A549 treated with DMSO at 1 μM for 4 hours (cell line): ENCODE results near the gene SETX. TPM values are rescaled to one million over a fixed set of nuclear protein-coding genes. Genes with fewer than 3 reads are reported as not detected.

Source experiments
- total RNA-seq: library from RNA; stranded (reverse); fragments of 200-300 nt; extraction: Qiagen RNA extraction; gene quantifications from 5 replicates; pipeline ENCODE4 v1.2.3, GENCODE V29; 2022; ENCODE audit warnings: low read depth

SETX gene, protein sequence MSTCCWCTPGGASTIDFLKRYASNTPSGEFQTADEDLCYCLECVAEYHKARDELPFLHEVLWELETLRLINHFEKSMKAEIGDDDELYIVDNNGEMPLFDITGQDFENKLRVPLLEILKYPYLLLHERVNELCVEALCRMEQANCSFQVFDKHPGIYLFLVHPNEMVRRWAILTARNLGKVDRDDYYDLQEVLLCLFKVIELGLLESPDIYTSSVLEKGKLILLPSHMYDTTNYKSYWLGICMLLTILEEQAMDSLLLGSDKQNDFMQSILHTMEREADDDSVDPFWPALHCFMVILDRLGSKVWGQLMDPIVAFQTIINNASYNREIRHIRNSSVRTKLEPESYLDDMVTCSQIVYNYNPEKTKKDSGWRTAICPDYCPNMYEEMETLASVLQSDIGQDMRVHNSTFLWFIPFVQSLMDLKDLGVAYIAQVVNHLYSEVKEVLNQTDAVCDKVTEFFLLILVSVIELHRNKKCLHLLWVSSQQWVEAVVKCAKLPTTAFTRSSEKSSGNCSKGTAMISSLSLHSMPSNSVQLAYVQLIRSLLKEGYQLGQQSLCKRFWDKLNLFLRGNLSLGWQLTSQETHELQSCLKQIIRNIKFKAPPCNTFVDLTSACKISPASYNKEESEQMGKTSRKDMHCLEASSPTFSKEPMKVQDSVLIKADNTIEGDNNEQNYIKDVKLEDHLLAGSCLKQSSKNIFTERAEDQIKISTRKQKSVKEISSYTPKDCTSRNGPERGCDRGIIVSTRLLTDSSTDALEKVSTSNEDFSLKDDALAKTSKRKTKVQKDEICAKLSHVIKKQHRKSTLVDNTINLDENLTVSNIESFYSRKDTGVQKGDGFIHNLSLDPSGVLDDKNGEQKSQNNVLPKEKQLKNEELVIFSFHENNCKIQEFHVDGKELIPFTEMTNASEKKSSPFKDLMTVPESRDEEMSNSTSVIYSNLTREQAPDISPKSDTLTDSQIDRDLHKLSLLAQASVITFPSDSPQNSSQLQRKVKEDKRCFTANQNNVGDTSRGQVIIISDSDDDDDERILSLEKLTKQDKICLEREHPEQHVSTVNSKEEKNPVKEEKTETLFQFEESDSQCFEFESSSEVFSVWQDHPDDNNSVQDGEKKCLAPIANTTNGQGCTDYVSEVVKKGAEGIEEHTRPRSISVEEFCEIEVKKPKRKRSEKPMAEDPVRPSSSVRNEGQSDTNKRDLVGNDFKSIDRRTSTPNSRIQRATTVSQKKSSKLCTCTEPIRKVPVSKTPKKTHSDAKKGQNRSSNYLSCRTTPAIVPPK (N-terminal part only)
- 22.9 to 25.7 TPM (median 23.7 TPM) in 5 replicates for total RNA-seq

DNA sequence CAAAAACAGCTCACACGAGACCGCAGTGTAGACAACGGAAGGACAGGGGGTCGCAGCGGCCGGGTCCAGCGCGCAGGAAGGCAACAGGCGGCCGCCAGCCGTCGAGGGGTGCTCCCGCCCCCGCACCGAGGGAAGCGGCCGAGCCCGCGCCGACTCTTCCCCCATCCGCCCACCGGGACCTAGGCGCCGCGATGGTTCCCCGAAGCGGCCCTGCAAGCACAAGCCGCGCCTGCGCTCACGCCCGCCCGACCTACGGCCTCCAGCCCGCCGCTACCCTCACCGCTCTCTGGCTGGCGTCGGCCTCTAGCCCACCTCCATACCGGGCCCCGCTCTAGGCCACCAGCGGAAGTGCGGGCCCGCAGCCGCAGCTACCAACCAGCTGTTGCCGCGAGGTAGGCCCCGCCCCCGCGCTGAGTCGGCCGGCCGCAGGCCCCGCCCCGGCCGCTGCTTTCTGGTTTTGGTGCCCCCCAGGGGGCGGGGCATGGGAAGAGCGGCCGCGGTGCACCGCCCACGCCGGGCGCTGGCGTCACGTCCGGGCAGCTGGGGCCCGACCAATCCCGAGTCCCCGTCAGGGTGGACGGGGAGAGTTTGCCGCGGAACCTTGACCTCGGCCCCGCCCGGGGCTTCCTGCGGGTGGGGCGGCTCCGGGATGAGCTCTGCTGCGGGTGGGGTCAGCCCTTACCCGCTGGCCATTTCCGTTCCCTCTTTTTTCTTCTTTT lies at the start of gene SETX:
Gene SETX (minus strand): TSS at position 350 of the 719 bp plus-strand sequence. CDS start 5,558 bp downstream, outside the sequence.

Other genes starting within 250 kb of the SETX start
- gene NTNG2, start 192.9 kb downstream of the SETX start, total RNA-seq, result 1.6 to 2.5 TPM (median 2.1 TPM) in 5 replicates
- gene TTF1, start 51.9 kb upstream of the SETX start, total RNA-seq, result 15.3 to 17.3 TPM (median 16.9 TPM) in 5 replicates
- 0.13 to 0.30 TPM (median 0.21 TPM) in 4 of 5 replicates, not detected in the other for gene CFAP77, start 55.2 kb upstream of the SETX start, total RNA-seq
- gene BARHL1, start 227.6 kb upstream of the SETX start, total RNA-seq, result 0.06 TPM in 1 of 5 replicates, not detected in the others